Activated CD4-positive, alpha-beta T cell treated with anti-CD3 and anti-CD28 coated beads, Interleukin-2, Interleukin-6, amounts not matched to agents 100 ng/mL and 50 ng/mL, durations not matched to agents 16 hours and 8 hours (primary cell): Measurements from ENCODE around the gene CPSF3.

Experiments
- DNase-seq: peaks from one replicate; pipeline ENCODE4 v3.0.0-alpha.2; 2020

CPSF3 gene

GRCh38 chr2:9423100-9423921, at the start of gene CPSF3, which contains the start of gene ITGB1BP1:
Gene CPSF3 (plus strand): TSS chr2:9423654. CDS start chr2:9423774, 120 bp downstream.
Gene ITGB1BP1 (minus strand): TSS chr2:9423528. CDS start chr2:9418697, 4,831 bp downstream.
- DNase-seq = peak; percentile 99

GRCh38 chr2:9374071-9374730, 49.3 kb upstream of the CPSF3 start:
- no peak for DNase-seq

GRCh38 chr2:9375857-9376428, 47.5 kb upstream of the CPSF3 start:
- no peak for DNase-seq

GRCh38 chr2:9377461-9378097, 45.9 kb upstream of the CPSF3 start:
- no peak for DNase-seq

- no peak for DNase-seq
Measured at GRCh38 chr2:9378433-9379390, 44.7 kb upstream of the CPSF3 start.

- DNase-seq = no peak
Measured at GRCh38 chr2:9379391-9379755, 44.1 kb upstream of the CPSF3 start.

- DNase-seq = no peak
Measured at GRCh38 chr2:9380702-9381628, 42.5 kb upstream of the CPSF3 start.

- no peak for DNase-seq
Measured at GRCh38 chr2:9382604-9383235, 40.7 kb upstream of the CPSF3 start.

- DNase-seq = no peak
Measured at GRCh38 chr2:9384521-9384920, 38.9 kb upstream of the CPSF3 start.

GRCh38 chr2:9385841-9386240, 37.6 kb upstream of the CPSF3 start:
- DNase-seq = no peak

- DNase-seq = no peak
Measured at GRCh38 chr2:9388199-9388681, 35.2 kb upstream of the CPSF3 start.

GRCh38 chr2:9388950-9389911, 34.2 kb upstream of the CPSF3 start:
- no peak for DNase-seq

GRCh38 chr2:9390151-9390850, 33.2 kb upstream of the CPSF3 start:
- DNase-seq = no peak

GRCh38 chr2:9390991-9391390, 32.5 kb upstream of the CPSF3 start:
- no peak for DNase-seq

GRCh38 chr2:9391961-9392720, 31.3 kb upstream of the CPSF3 start:
- no peak for DNase-seq

GRCh38 chr2:9392898-9393765, 30.3 kb upstream of the CPSF3 start:
- DNase-seq = no peak

GRCh38 chr2:9394816-9395215, 28.6 kb upstream of the CPSF3 start:
- no peak for DNase-seq
